GM12878 (cell line): Measurements from ENCODE around the gene BCAP31. TPM values are rescaled to one million over a fixed set of nuclear protein-coding genes. Genes with fewer than 3 reads are reported as not detected.

Source experiments
- ATAC-seq: fragments of 200-7000 bp; cut with Tn5 transposase; 3 replicates; pipeline ENCODE4 v1.9.1; 2020; ENCODE audit warnings: mild to moderate bottlenecking, moderate library complexity
- BruUV-seq: library from RNA; stranded (reverse); fragments of 400-500 nt; replicated peaks from 2 replicates; lab custom pipeline; 2021; lab: Mats Ljungman, UMichigan
- CTCF ChIA-PET: fragments of 300-600 bp; sonication (Branson Sonifier 250); formaldehyde crosslinking; extraction: SDS; loops from one replicate; lab custom pipeline; 2021; ENCODE audit warnings: inconsistent platforms; lab: Yijun Ruan, JAX
- POLR2A ChIA-PET: fragments of 350-600 bp; formaldehyde crosslinking; extraction: SDS; loops from one replicate; lab custom pipeline; 2021; ENCODE audit warnings: inconsistent platforms; lab: Charles Lee
- RAD21 ChIA-PET: fragments of 300-600 bp; sonication (Branson Sonifier 250); formaldehyde crosslinking; loops from one replicate; lab custom pipeline; 2023; ENCODE audit warnings: antibody characterized with exemption; ENCODE audit not compliant: unreplicated experiment; lab: Charles Lee
- SMC1A ChIA-PET: fragments of 300-600 bp; sonication (Branson Sonifier 250); formaldehyde crosslinking; loops from one replicate; lab custom pipeline; 2023; ENCODE audit not compliant: unreplicated experiment, uncharacterized antibody; lab: Charles Lee
- DNase-seq: peaks from one replicate; pipeline ENCODE4 v3.0.0-alpha.2; 2011; ENCODE audit warnings: low read depth, low spot score
- FAIRE-seq: peaks from 3 replicates; lab custom pipeline; 2011; peaks lifted over from hg19 to GRCh38; lab: Jason Lieb, UNC
- H2AFZ ChIP-seq: 2 replicates; pipeline ENCODE4 v1.6.0; 2011; ENCODE audit warnings: low read depth, low read length, control low read depth; ENCODE audit not compliant: control insufficient read depth
- H3K27ac ChIP-seq: 2 replicates; pipeline ENCODE4 v1.5.1; 2011; ENCODE audit warnings: control low read depth; ENCODE audit not compliant: control insufficient read depth, insufficient read depth
- H3K27me3 ChIP-seq, 2 experiments: replicated peaks in 1 of 2; 2 replicates each; pipeline versions ENCODE4 v1.6.0 to v1.6.1; 2011; ENCODE audit warnings: low read length in 1 of 2; ENCODE audit not compliant: control insufficient read depth in 2 of 2, insufficient read depth in 2 of 2
- H3K36me3 ChIP-seq, 2 experiments: 2 replicates each; pipeline ENCODE4 v1.5.1; 2011; ENCODE audit warnings: low read length in 1 of 2; ENCODE audit not compliant: control insufficient read depth in 2 of 2, insufficient read depth in 2 of 2
- H3K4me1 ChIP-seq: 2 replicates; pipeline ENCODE4 v1.6.1; 2011; ENCODE audit warnings: mild to moderate bottlenecking, low read length, moderate library complexity, mixed read lengths; ENCODE audit not compliant: control insufficient read depth, insufficient read depth
- H3K4me2 ChIP-seq: 2 replicates; pipeline ENCODE4 v1.6.0; 2011; ENCODE audit warnings: control low read depth; ENCODE audit not compliant: control insufficient read depth, insufficient read depth
- H3K4me3 ChIP-seq: fragments of 200-600 bp; sonication (generic); 2 replicates; pipeline ENCODE4 v1.5.1; 2016
- H3K79me2 ChIP-seq: 2 replicates; pipeline ENCODE4 v1.6.0; 2011; ENCODE audit warnings: low read length; ENCODE audit not compliant: control insufficient read depth, insufficient read depth
- H3K9ac ChIP-seq: 2 replicates; pipeline ENCODE4 v1.8.0; 2011; ENCODE audit warnings: low read length, control low read depth, mixed read lengths; ENCODE audit not compliant: control insufficient read depth, insufficient read depth
- H3K9me3 ChIP-seq: replicated peaks from 3 replicates; pipeline ENCODE4 v1.5.1; 2011; ENCODE audit warnings: mild to moderate bottlenecking, low read length; ENCODE audit not compliant: control insufficient read depth, insufficient read depth
- H4K20me1 ChIP-seq: 2 replicates; pipeline ENCODE4 v1.6.0; 2011; ENCODE audit not compliant: control insufficient read depth, insufficient read depth
- BCL11A ChIP-seq: IDR thresholded peaks from 2 replicates; pipeline ENCODE4 v1.6.1; 2011; ENCODE audit warnings: low read depth, low read length
- GABPA ChIP-seq: IDR thresholded peaks from 2 replicates; pipeline ENCODE4 v1.6.1; 2014; ENCODE audit warnings: antibody characterized with exemption, low read depth, mild to moderate bottlenecking, inconsistent platforms
- MTA3 ChIP-seq: IDR thresholded peaks from 2 replicates; pipeline ENCODE4 v1.6.1; 2012; ENCODE audit warnings: low read length, inconsistent platforms, borderline replicate concordance
- PBX3 ChIP-seq: IDR thresholded peaks from 2 replicates; pipeline ENCODE4 v1.6.1; 2011; ENCODE audit warnings: mild to moderate bottlenecking, low read depth, low read length, moderate library complexity; ENCODE audit not compliant: insufficient replicate concordance
- POLR2AphosphoS2 ChIP-seq: IDR thresholded peaks from 2 replicates; pipeline ENCODE4 v1.6.1; 2011; ENCODE audit warnings: low read depth, mild to moderate bottlenecking, low read length, improper control_type of control experiment, moderate library complexity
- SUZ12 ChIP-seq: fragments of 200-600 bp; sonication (generic); IDR thresholded peaks from one replicate; pipeline ENCODE4 v1.6.1; 2018; ENCODE audit warnings: antibody characterized with exemption, mild to moderate bottlenecking; ENCODE audit not compliant: unreplicated experiment
- TCF3 ChIP-seq: IDR thresholded peaks from 2 replicates; pipeline ENCODE4 v1.6.1; 2012; ENCODE audit warnings: low read depth, mild to moderate bottlenecking, low read length, borderline replicate concordance; ENCODE audit not compliant: insufficient read depth
- WGBS: methylation state at CpG from one replicate; pipeline ENCODE4 v1.1.6; 2016; ENCODE audit warnings: low lambda C conversion rate; ENCODE audit not compliant: insufficient replicate concordance, insufficient coverage; ENCODE audit errors: missing lambda C conversion rate; 5-methylcytosine and 5-hydroxymethylcytosine counted together
- in situ Hi-C: fragments of 300-500 bp; cut with MboI; formaldehyde crosslinking; loops from 9 replicates; pipeline ENCODE4 v1.14.3; 2018; ENCODE audit warnings: mixed read lengths
- intact Hi-C: fragments of 100-400 bp; cut with micrococcal nuclease; formaldehyde crosslinking; loops from one replicate; pipeline ENCODE4 v1.14.2; 2022; ENCODE audit not compliant: unreplicated experiment
- polyA plus RNA-seq, 11 experiments: library from polyadenylated mRNA; depleted of rRNA in 4 of 11; unstranded in 6 of 11; stranded (reverse) in 5 of 11; fragments of >200 nt; fragmentation: Nextera tagmentation in 4 of 11; fragmentation: Illumina TruSeq in 1 of 11; extraction: Ambion mirVana in 4 of 11; extraction: Trizol in 1 of 11; gene quantifications; 1 replicate in 1 of 11; 2 replicates in 10 of 11; pipeline versions ENCODE4 v1.2.1 to v1.2.3, GENCODE V29; 2011 to 2016; ENCODE audit warnings: inconsistent platforms in 2 of 11, missing spikeins in 2 of 11, low read depth in 1 of 11
- total RNA-seq, 4 experiments: library from RNA; depleted of rRNA in 3 of 4; stranded (reverse); fragments of >200 nt in 3 of 4; fragmentation: Illumina TruSeq in 1 of 4; extraction: Trizol in 1 of 4; gene quantifications; 2 replicates each; pipeline versions ENCODE4 v1.2.1 to v1.2.3, GENCODE V29; 2013 to 2021
- TF ChIP-seq, protein P1 (sequence below): fragments of 450-650 bp; formaldehyde crosslinking; IDR thresholded peaks from 2 replicates; pipeline ENCODE4 v1.5.0; 2022; ENCODE audit warnings: mild to moderate bottlenecking, missing genetic modification characterization
- TF ChIP-seq, protein P2 (sequence below): IDR thresholded peaks from 2 replicates; pipeline ENCODE4 v1.6.1; 2012; ENCODE audit warnings: low read depth, low read length, improper control_type of control experiment
- TF ChIP-seq, protein P3 (sequence below): fragments of 450-650 bp; IDR thresholded peaks from 2 replicates; pipeline ENCODE4 v1.6.1; 2017; ENCODE audit warnings: mild to moderate bottlenecking, moderate library complexity

Gene BCAP31
- total and polyA plus RNA-seq, 10 of the 15 experiments (the other 5 are each of a cell fraction or from before 2014, with no cell fraction given), result 63.1 to 246 (median 95.6) TPM

DNA sequence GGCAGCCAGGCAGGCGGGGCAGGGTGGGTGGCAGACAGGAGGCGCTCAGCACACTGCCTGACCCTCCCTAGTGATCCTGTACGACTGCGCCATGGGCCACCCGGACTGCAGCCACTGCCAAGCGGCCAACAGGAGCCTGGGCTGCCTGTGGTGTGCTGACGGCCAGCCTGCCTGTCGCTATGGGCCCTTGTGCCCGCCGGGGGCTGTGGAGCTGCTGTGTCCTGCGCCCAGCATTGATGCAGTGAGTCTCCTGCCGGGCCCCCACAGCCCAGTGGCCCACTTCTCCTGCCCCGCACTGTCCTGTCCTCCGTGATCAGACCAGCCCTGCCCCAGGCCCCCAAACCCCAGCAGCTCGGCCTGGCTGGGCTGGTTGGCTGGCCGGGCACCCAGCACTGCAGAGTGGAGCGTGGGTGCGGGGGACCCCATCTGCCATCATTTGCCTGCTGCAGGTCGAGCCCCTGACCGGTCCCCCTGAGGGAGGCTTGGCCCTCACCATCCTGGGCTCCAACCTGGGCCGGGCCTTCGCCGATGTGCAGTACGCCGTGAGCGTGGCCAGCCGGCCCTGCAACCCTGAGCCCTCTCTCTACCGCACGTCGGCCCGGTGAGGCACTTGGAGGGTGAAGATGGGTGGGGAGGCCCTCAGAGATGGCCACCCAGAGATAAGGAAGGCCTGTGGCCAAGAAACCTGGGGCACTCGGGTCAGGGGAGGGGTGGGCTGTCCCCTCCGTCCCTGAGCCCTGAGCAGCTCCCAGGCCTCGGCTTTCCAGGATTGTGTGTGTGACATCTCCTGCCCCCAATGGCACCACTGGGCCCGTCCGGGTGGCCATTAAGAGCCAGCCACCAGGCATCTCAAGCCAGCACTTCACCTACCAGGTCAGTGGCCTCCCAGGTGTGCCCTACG, 47.5 kb upstream of the BCAP31 start (continued):
- no peak for TF ChIP-seq BCL11A

DNA sequence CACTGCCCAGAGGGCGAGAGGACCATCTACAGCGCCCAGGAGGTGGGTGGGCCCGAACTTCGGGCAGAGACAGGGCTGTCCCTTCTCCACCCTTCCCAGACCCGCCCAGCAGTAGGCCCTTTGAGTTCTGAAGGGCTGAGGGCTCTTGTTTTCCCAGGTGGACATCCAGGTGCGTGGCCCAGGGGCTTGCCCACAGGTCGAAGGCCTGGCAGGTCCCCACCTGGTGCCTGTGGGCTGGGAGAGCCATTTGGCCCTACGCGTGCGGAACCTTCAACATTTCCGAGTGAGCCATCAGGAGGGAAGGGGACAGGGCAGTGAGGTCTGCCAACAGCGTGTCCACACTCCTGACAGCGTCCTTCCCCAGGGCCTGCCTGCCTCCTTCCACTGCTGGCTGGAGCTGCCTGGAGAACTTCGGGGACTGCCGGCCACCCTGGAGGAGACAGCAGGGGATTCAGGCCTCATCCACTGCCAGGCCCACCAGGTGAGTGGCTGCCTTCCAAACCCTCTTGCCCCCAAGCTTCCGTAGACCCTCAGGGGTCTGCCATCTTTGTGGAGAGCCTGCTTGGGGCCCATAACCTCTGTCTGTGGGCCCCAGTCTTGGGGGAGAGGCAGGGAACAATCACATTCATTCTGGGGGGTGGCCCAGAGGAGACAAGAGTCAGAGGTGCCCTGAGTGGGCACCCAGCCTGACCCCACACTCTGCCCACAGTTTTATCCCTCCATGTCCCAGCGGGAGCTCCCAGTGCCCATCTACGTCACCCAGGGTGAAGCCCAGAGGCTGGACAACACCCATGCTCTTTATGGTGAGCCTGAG, 46.6 kb upstream of the BCAP31 start:
- H3K4me2 ChIP-seq, result no peak overlapping the region
- no peaks in the 10 kb centered on the region for H3K4me1 ChIP-seq
- no peaks in the 10 kb centered on the region; the same call in 2 of the 3 replicates for H3K9me3 ChIP-seq
- ChIA-PET POLR2A (no interaction called here), CTCF (no interaction called here), RAD21 (no interaction called here), SMC1A (no interaction called here)
- in situ Hi-C loops (no loop called here), intact Hi-C loops (no loop called here)
- WGBS, result 48% methylated on average over 17 of the region's 18 CpGs
- H2AFZ ChIP-seq, result no peak overlapping the region
- no peak for FAIRE-seq
- no peaks in the 10 kb centered on the region for H3K27me3 ChIP-seq
- H4K20me1 ChIP-seq, result no peaks in the 10 kb centered on the region
- no TSS peak for BruUV-seq
- H3K36me3 ChIP-seq, result no peaks in the 10 kb centered on the region
- no peak overlapping the region for H3K27ac ChIP-seq
- ATAC-seq, result no peak
- no peak overlapping the region for H3K4me3 ChIP-seq
- H3K79me2 ChIP-seq, result no peaks in the 10 kb centered on the region
- H3K9ac ChIP-seq, result no peak overlapping the region
- no peak for DNase-seq
- TF ChIP-seq, protein P1, sequence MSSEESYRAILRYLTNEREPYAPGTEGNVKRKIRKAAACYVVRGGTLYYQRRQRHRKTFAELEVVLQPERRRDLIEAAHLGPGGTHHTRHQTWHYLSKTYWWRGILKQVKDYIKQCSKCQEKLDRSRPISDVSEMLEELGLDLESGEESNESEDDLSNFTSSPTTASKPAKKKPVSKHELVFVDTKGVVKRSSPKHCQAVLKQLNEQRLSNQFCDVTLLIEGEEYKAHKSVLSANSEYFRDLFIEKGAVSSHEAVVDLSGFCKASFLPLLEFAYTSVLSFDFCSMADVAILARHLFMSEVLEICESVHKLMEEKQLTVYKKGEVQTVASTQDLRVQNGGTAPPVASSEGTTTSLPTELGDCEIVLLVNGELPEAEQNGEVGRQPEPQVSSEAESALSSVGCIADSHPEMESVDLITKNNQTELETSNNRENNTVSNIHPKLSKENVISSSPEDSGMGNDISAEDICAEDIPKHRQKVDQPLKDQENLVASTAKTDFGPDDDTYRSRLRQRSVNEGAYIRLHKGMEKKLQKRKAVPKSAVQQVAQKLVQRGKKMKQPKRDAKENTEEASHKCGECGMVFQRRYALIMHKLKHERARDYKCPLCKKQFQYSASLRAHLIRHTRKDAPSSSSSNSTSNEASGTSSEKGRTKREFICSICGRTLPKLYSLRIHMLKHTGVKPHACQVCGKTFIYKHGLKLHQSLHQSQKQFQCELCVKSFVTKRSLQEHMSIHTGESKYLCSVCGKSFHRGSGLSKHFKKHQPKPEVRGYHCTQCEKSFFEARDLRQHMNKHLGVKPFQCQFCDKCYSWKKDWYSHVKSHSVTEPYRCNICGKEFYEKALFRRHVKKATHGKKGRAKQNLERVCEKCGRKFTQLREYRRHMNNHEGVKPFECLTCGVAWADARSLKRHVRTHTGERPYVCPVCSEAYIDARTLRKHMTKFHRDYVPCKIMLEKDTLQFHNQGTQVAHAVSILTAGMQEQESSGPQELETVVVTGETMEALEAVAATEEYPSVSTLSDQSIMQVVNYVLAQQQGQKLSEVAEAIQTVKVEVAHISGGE (CRISPR knock-in tag), result no peak
- TF ChIP-seq MTA3, result no peak
- TF ChIP-seq, protein P2, sequence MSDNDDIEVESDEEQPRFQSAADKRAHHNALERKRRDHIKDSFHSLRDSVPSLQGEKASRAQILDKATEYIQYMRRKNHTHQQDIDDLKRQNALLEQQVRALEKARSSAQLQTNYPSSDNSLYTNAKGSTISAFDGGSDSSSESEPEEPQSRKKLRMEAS, result no peak
- no peak for TF ChIP-seq GABPA
- no peak for TF ChIP-seq POLR2AphosphoS2
- TF ChIP-seq TCF3, result no peak
- TF ChIP-seq, protein P3, sequence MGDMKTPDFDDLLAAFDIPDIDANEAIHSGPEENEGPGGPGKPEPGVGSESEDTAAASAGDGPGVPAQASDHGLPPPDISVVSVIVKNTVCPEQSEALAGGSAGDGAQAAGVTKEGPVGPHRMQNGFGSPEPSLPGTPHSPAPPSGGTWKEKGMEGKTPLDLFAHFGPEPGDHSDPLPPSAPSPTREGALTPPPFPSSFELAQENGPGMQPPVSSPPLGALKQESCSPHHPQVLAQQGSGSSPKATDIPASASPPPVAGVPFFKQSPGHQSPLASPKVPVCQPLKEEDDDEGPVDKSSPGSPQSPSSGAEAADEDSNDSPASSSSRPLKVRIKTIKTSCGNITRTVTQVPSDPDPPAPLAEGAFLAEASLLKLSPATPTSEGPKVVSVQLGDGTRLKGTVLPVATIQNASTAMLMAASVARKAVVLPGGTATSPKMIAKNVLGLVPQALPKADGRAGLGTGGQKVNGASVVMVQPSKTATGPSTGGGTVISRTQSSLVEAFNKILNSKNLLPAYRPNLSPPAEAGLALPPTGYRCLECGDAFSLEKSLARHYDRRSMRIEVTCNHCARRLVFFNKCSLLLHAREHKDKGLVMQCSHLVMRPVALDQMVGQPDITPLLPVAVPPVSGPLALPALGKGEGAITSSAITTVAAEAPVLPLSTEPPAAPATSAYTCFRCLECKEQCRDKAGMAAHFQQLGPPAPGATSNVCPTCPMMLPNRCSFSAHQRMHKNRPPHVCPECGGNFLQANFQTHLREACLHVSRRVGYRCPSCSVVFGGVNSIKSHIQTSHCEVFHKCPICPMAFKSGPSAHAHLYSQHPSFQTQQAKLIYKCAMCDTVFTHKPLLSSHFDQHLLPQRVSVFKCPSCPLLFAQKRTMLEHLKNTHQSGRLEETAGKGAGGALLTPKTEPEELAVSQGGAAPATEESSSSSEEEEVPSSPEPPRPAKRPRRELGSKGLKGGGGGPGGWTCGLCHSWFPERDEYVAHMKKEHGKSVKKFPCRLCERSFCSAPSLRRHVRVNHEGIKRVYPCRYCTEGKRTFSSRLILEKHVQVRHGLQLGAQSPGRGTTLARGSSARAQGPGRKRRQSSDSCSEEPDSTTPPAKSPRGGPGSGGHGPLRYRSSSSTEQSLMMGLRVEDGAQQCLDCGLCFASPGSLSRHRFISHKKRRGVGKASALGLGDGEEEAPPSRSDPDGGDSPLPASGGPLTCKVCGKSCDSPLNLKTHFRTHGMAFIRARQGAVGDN, result no peak
- TF ChIP-seq SUZ12, result no peak
- no peak for TF ChIP-seq PBX3
